H1 (cell line): ENCODE data around the gene CIB2. TPM values are rescaled to one million over a fixed set of nuclear protein-coding genes. Genes with fewer than 3 reads are reported as not detected.

Source experiments
- BRCA1 ChIP-seq: IDR thresholded peaks from 2 replicates; pipeline ENCODE4 v1.6.1; 2012; ENCODE audit warnings: low read depth, low read length, improper control_type of control experiment
- CBX5 ChIP-seq: fragments of 300-800, 300-1000 bp; sonication (generic); IDR thresholded peaks from 2 replicates; pipeline ENCODE4 v1.7.1; 2016; ENCODE audit warnings: antibody characterized with exemption, low read length, low read depth
- GTF2F1 ChIP-seq: IDR thresholded peaks from 2 replicates; pipeline ENCODE4 v1.6.1; 2012; ENCODE audit warnings: low read depth, low read length, improper control_type of control experiment, borderline replicate concordance
- JUN ChIP-seq: IDR thresholded peaks from 2 replicates; pipeline ENCODE4 v1.6.1; 2011; ENCODE audit warnings: low read depth, mild to moderate bottlenecking, improper control_type of control experiment, low read length
- KDM1A ChIP-seq: fragments of 200-600, 300-600 bp; sonication (generic); IDR thresholded peaks from 2 replicates; pipeline ENCODE4 v1.7.1; 2016; ENCODE audit warnings: mild to moderate bottlenecking, low read length, borderline replicate concordance
- PHF8 ChIP-seq: fragments of 200-600 bp; sonication (generic); conservative IDR thresholded peaks from 2 replicates; pipeline ENCODE4 v1.7.1; 2012; ENCODE audit warnings: low read depth, mild to moderate bottlenecking, inconsistent platforms, low read length, moderate library complexity
- POU5F1 ChIP-seq: IDR thresholded peaks from 2 replicates; pipeline ENCODE4 v1.6.1; 2011; ENCODE audit warnings: low read depth, mild to moderate bottlenecking, low read length, moderate library complexity
- polyA plus RNA-seq, 7 experiments: library from polyadenylated mRNA; depleted of rRNA in 3 of 7; stranded (reverse) in 5 of 7; unstranded in 2 of 7; fragments of >200 nt in 5 of 7; fragments of 200-250 nt in 2 of 7; gene quantifications; 1 replicate in 5 of 7; 2 replicates in 1 of 7; 4 replicates in 1 of 7; pipeline versions ENCODE4 v1.2.1 to v1.2.3, GENCODE V29; 2011 to 2013; ENCODE audit warnings: missing spikeins in 2 of 7, mixed read lengths in 2 of 7
- total RNA-seq: library from RNA; stranded (reverse); fragmentation: NEBNext Ultra II Directional; extraction: Animal tissue kit (Norgen Biotek cat#: 25700); gene quantifications from 2 replicates; pipeline ENCODE4 v1.2.1, GENCODE V29; 2021
- TF ChIP-seq, protein P1 (sequence below): fragments of 300-600 bp; sonication (generic); IDR thresholded peaks from 2 replicates; pipeline ENCODE4 v1.7.1; 2012; ENCODE audit warnings: low read length, moderate library complexity, mild to moderate bottlenecking, inconsistent platforms; ENCODE audit not compliant: insufficient replicate concordance
- TF ChIP-seq, protein P2 (sequence below): IDR thresholded peaks from 2 replicates; pipeline ENCODE4 v1.6.1; 2012; ENCODE audit warnings: low read length, inconsistent platforms
- TF ChIP-seq, protein P3 (sequence below): IDR thresholded peaks from 2 replicates; pipeline ENCODE4 v1.6.1; 2012; ENCODE audit warnings: inconsistent platforms

The CIB2 gene
- total and polyA plus RNA-seq, 2 of the 8 experiments (the other 6 are each of a cell fraction or from before 2014, with no cell fraction given) = 41.5 to 45.8 TPM

DNA sequence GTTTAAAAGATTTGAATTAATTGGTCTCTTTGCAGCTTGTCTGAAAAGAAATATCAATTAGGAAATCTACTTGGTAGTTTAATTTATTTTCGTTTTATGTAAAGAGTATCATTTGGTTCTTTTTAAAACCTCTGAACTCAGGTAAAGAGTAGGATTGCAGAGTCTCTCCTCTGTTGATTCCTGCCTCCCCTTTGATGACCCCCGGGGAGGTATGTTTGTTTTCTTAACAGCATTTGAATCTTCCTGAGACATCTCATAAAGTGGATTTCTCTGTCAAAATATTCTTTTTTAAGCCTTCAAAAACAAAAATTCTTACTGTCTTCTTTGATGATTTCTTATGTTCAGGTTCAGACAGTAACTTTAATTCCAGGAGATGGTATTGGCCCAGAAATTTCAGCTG, 26.0 kb upstream of the CIB2 start (continued):
- TF ChIP-seq, protein P1, sequence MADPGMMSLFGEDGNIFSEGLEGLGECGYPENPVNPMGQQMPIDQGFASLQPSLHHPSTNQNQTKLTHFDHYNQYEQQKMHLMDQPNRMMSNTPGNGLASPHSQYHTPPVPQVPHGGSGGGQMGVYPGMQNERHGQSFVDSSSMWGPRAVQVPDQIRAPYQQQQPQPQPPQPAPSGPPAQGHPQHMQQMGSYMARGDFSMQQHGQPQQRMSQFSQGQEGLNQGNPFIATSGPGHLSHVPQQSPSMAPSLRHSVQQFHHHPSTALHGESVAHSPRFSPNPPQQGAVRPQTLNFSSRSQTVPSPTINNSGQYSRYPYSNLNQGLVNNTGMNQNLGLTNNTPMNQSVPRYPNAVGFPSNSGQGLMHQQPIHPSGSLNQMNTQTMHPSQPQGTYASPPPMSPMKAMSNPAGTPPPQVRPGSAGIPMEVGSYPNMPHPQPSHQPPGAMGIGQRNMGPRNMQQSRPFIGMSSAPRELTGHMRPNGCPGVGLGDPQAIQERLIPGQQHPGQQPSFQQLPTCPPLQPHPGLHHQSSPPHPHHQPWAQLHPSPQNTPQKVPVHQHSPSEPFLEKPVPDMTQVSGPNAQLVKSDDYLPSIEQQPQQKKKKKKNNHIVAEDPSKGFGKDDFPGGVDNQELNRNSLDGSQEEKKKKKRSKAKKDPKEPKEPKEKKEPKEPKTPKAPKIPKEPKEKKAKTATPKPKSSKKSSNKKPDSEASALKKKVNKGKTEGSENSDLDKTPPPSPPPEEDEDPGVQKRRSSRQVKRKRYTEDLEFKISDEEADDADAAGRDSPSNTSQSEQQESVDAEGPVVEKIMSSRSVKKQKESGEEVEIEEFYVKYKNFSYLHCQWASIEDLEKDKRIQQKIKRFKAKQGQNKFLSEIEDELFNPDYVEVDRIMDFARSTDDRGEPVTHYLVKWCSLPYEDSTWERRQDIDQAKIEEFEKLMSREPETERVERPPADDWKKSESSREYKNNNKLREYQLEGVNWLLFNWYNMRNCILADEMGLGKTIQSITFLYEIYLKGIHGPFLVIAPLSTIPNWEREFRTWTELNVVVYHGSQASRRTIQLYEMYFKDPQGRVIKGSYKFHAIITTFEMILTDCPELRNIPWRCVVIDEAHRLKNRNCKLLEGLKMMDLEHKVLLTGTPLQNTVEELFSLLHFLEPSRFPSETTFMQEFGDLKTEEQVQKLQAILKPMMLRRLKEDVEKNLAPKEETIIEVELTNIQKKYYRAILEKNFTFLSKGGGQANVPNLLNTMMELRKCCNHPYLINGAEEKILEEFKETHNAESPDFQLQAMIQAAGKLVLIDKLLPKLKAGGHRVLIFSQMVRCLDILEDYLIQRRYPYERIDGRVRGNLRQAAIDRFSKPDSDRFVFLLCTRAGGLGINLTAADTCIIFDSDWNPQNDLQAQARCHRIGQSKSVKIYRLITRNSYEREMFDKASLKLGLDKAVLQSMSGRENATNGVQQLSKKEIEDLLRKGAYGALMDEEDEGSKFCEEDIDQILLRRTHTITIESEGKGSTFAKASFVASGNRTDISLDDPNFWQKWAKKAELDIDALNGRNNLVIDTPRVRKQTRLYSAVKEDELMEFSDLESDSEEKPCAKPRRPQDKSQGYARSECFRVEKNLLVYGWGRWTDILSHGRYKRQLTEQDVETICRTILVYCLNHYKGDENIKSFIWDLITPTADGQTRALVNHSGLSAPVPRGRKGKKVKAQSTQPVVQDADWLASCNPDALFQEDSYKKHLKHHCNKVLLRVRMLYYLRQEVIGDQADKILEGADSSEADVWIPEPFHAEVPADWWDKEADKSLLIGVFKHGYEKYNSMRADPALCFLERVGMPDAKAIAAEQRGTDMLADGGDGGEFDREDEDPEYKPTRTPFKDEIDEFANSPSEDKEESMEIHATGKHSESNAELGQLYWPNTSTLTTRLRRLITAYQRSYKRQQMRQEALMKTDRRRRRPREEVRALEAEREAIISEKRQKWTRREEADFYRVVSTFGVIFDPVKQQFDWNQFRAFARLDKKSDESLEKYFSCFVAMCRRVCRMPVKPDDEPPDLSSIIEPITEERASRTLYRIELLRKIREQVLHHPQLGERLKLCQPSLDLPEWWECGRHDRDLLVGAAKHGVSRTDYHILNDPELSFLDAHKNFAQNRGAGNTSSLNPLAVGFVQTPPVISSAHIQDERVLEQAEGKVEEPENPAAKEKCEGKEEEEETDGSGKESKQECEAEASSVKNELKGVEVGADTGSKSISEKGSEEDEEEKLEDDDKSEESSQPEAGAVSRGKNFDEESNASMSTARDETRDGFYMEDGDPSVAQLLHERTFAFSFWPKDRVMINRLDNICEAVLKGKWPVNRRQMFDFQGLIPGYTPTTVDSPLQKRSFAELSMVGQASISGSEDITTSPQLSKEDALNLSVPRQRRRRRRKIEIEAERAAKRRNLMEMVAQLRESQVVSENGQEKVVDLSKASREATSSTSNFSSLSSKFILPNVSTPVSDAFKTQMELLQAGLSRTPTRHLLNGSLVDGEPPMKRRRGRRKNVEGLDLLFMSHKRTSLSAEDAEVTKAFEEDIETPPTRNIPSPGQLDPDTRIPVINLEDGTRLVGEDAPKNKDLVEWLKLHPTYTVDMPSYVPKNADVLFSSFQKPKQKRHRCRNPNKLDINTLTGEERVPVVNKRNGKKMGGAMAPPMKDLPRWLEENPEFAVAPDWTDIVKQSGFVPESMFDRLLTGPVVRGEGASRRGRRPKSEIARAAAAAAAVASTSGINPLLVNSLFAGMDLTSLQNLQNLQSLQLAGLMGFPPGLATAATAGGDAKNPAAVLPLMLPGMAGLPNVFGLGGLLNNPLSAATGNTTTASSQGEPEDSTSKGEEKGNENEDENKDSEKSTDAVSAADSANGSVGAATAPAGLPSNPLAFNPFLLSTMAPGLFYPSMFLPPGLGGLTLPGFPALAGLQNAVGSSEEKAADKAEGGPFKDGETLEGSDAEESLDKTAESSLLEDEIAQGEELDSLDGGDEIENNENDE = no peak
- TF ChIP-seq CBX5 (no peak), KDM1A (no peak), JUN (no peak), PHF8 (no peak), GTF2F1 (no peak), POU5F1 (no peak), BRCA1 (no peak)
- TF ChIP-seq, protein P2, sequence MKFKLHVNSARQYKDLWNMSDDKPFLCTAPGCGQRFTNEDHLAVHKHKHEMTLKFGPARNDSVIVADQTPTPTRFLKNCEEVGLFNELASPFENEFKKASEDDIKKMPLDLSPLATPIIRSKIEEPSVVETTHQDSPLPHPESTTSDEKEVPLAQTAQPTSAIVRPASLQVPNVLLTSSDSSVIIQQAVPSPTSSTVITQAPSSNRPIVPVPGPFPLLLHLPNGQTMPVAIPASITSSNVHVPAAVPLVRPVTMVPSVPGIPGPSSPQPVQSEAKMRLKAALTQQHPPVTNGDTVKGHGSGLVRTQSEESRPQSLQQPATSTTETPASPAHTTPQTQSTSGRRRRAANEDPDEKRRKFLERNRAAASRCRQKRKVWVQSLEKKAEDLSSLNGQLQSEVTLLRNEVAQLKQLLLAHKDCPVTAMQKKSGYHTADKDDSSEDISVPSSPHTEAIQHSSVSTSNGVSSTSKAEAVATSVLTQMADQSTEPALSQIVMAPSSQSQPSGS = no peak
- TF ChIP-seq, protein P3, sequence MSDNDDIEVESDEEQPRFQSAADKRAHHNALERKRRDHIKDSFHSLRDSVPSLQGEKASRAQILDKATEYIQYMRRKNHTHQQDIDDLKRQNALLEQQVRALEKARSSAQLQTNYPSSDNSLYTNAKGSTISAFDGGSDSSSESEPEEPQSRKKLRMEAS = no peak
